ENCODE results near the gene SLC5A9. TPM values are rescaled to one million over a fixed set of nuclear protein-coding genes. Genes with fewer than 3 reads are reported as not detected.

SLC5A9 gene
- total and polyA plus RNA-seq, 2 of the 4 experiments (the other 2 are of a cell fraction) = not detected

DNA sequence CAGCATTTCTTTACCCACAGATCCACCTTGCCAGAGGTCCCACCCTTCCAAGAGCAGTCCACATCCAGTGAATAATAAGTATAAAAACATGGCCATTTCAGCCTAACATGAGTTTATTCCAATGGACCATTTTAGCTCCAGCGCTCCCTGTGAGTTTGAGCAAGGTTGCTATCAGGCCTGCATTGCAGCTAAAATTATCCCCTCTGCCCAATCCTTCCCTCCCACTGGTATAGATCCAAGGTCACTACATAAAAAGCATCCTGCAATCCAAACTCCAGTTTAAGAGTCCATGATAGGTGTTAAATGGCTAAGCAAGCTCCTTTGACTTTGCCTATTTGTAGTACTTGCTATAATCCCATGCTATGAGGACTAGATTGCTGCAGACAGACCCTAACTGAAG, 35.6 kb downstream of the SLC5A9 start:
- POLR2A ChIA-PET (ENCODE audit: unreplicated experiment) = no interaction called here
- intact Hi-C loops (cut with micrococcal nuclease) = no loop called here
- H3K23ac ChIP-seq (ENCODE audit: low read depth, low read length) = no peak overlapping the region
- no peak overlapping the region for H3K4me2 ChIP-seq (ENCODE audit: low read depth, low read length)
- H2BK15ac ChIP-seq (ENCODE audit: low read depth, low read length) = no peak overlapping the region
- ATAC-seq (ENCODE audit: low read depth) (no peak), DNase-seq (no peak)
- H2AK9ac ChIP-seq (replicated peaks; ENCODE audit: low read depth, low read length, poor library complexity) = no peak overlapping the region
- H3K56ac ChIP-seq (ENCODE audit: extremely low read depth, insufficient read depth, low read length) = no peak overlapping the region
- H4K20me1 ChIP-seq (ENCODE audit: insufficient read depth, low read length) = no peaks in the 10 kb centered on the region
- TF ChIP-seq CHD1 (IDR thresholded peaks at IDR 0.05; ENCODE audit: low read depth, low read length) = no peak
- TF ChIP-seq POLR2A (IDR thresholded peaks at IDR 0.05; ENCODE audit: low read depth, low read length) = no peak
- TF ChIP-seq MAFK (IDR thresholded peaks at IDR 0.05; ENCODE audit: low read depth, low read length) = no peak
- no peak for TF ChIP-seq MAZ (IDR thresholded peaks at IDR 0.05; ENCODE audit: borderline replicate concordance, low read depth, low read length)
- no peak for TF ChIP-seq RFX5 (IDR thresholded peaks at IDR 0.05; ENCODE audit: low read depth, low read length)
- TF ChIP-seq, protein P1, sequence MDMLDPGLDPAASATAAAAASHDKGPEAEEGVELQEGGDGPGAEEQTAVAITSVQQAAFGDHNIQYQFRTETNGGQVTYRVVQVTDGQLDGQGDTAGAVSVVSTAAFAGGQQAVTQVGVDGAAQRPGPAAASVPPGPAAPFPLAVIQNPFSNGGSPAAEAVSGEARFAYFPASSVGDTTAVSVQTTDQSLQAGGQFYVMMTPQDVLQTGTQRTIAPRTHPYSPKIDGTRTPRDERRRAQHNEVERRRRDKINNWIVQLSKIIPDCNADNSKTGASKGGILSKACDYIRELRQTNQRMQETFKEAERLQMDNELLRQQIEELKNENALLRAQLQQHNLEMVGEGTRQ (IDR thresholded peaks at IDR 0.05; ENCODE audit: low read depth, low read length) = no peak
- TF ChIP-seq FOS (IDR thresholded peaks at IDR 0.05; ENCODE audit: low read depth, low read length) = no peak
- no peak for TF ChIP-seq MXI1 (IDR thresholded peaks at IDR 0.05; ENCODE audit: borderline replicate concordance, low read depth, low read length)
- BruUV-seq (replicated peaks) = no TSS peak
- H2BK120ac ChIP-seq (ENCODE audit: low read depth, low read length) = no peak overlapping the region
- H3K27ac ChIP-seq (ENCODE audit: insufficient read depth, low read length) = no peak overlapping the region
- H3K79me1 ChIP-seq (ENCODE audit: low read depth in 1 of 2, low read length in 2 of 2) = no peaks in the 10 kb centered on the region
- H2AFZ ChIP-seq (replicated peaks; ENCODE audit: low read length, poor library complexity) = no peak overlapping the region
- no peaks in the 10 kb centered on the region for H3K9me1 ChIP-seq (ENCODE audit: insufficient read depth, low read length)
- no CpG with 5 or more reads among the region's 1 CpG for WGBS, 2 experiments (ENCODE audit: extremely low coverage in 2 of 2, insufficient read length in 1 of 2)
- dilution Hi-C loops (cut with HindIII; ENCODE audit: low sequenced_read_pairs, unreplicated experiment) = no loop called here
- H3K4ac ChIP-seq (ENCODE audit: low read depth, low read length) = no peak overlapping the region
- no peak overlapping the region for H3K4me3 ChIP-seq (ENCODE audit: insufficient read depth, low read depth, low read length)
- no peak overlapping the region for H4K8ac ChIP-seq (ENCODE audit: low read depth in 2 of 2, low read length in 2 of 2)
- no peak overlapping the region for H2BK5ac ChIP-seq (ENCODE audit: low read depth, low read length, poor library complexity, severe bottlenecking)
- no peak overlapping the region for H4K91ac ChIP-seq (ENCODE audit: insufficient read depth, low read depth, low read length)
- H3K9ac ChIP-seq (ENCODE audit: low read depth, low read length) = no peak overlapping the region
- no peak overlapping the region for H2BK20ac ChIP-seq (ENCODE audit: low read depth, low read length)
- no peaks in the 10 kb centered on the region for H3K4me1 ChIP-seq (ENCODE audit: control insufficient read depth, insufficient read depth, low read length)
- H3K27me3 ChIP-seq (ENCODE audit: control insufficient read depth, insufficient read depth, low read length) = no peaks in the 10 kb centered on the region
- H3K36me3 ChIP-seq (ENCODE audit: control insufficient read depth, insufficient read depth, low read length) = no peaks in the 10 kb centered on the region
- in situ Hi-C loops (cut with MboI; ENCODE audit: low sequenced_read_pairs) = no loop called here
- H3K9me3 ChIP-seq (ENCODE audit: control insufficient read depth, insufficient read depth, low read length) = no peaks in the 10 kb centered on the region
- no peak overlapping the region for H2AK5ac ChIP-seq (ENCODE audit: low read depth, low read length)
- CTCF ChIA-PET = no interaction called here
- H3K18ac ChIP-seq (ENCODE audit: low read depth, low read length) = no peak overlapping the region
- no peak overlapping the region for H4K5ac ChIP-seq (ENCODE audit: low read depth, low read length)
- H3K14ac ChIP-seq (replicated peaks; ENCODE audit: low read depth, low read length) = no peak overlapping the region
